ENCODE results near the gene MOSPD2. TPM values are rescaled to one million over a fixed set of nuclear protein-coding genes. Genes with fewer than 3 reads are reported as not detected.

MOSPD2 gene
- total RNA-seq, 4 donors from 2014 or later: 8.6 to 15.9 (median 10.1) TPM

DNA sequence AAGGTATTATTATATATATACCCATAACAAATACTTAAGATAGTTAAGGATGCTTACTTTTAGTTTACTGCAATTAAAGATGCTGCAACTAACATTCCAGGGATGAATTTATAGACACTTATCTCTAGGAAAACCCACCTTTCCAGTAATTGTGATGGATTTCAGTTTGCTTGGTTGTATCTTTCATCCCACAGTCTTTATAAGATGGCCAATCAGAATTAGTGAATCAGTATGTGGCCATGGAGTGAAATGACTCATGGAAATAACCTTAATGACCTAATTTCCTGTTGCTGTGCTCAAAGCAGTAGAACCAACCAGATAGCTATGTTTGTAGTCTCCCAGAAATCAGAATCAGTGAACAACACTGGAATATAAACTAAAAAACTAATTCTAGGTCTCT, 26.4 kb downstream of the MOSPD2 start:
- Histone ChIP-seq H3K36me3 (peaks cover 0 to 9% of the 10 kb centered on the region in 2 donors), H3K4me3 (no peak overlapping the region), H3K27ac (no peak overlapping the region), H3K4me1 (no peaks in the 10 kb centered on the region), H3K9me3 (no peaks in the 10 kb centered on the region), H3K27me3 (no peaks in the 10 kb centered on the region)
- ATAC-seq: no peak
- TF ChIP-seq, protein P1, sequence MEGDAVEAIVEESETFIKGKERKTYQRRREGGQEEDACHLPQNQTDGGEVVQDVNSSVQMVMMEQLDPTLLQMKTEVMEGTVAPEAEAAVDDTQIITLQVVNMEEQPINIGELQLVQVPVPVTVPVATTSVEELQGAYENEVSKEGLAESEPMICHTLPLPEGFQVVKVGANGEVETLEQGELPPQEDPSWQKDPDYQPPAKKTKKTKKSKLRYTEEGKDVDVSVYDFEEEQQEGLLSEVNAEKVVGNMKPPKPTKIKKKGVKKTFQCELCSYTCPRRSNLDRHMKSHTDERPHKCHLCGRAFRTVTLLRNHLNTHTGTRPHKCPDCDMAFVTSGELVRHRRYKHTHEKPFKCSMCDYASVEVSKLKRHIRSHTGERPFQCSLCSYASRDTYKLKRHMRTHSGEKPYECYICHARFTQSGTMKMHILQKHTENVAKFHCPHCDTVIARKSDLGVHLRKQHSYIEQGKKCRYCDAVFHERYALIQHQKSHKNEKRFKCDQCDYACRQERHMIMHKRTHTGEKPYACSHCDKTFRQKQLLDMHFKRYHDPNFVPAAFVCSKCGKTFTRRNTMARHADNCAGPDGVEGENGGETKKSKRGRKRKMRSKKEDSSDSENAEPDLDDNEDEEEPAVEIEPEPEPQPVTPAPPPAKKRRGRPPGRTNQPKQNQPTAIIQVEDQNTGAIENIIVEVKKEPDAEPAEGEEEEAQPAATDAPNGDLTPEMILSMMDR (IDR thresholded peaks at IDR 0.05): no peak
- TF ChIP-seq POLR2A (IDR thresholded peaks at IDR 0.05) (no peak), EP300 (IDR thresholded peaks at IDR 0.05) (no peak), POLR2AphosphoS5 (IDR thresholded peaks at IDR 0.05) (no peak)

DNA sequence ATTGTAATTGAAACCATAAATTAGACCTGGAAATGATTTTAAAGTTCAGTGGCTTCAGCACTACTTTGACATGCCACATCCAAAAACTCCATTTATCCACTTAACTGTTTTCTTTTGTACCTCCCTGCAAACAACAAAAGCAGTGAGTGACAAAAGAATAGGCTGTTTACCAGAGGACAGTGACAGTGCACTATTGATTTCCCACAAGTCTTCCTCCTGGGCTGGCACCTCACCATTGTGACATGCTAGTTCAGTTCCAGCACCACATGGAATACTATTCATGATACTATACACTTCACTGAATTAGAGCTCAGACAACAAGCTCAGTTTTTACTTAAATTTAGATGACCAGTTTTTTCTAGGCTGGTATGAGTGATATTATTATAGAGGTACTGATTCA, 29.3 kb downstream of the MOSPD2 start:
- no peaks in the 10 kb centered on the region for H3K9me3 ChIP-seq
- no peak overlapping the region for H3K27ac ChIP-seq
- no peak overlapping the region for H3K4me3 ChIP-seq
- TF ChIP-seq POLR2A (IDR thresholded peaks at IDR 0.05): no peak
- no peak for TF ChIP-seq POLR2AphosphoS5 (IDR thresholded peaks at IDR 0.05)
- TF ChIP-seq, protein P1 (IDR thresholded peaks at IDR 0.05): no peak
- no peak for TF ChIP-seq EP300 (IDR thresholded peaks at IDR 0.05)
- no peak for ATAC-seq
- peaks cover 0 to 16% of the 10 kb centered on the region in 2 donors for H3K36me3 ChIP-seq
- no peaks in the 10 kb centered on the region for H3K27me3 ChIP-seq
- H3K4me1 ChIP-seq: no peaks in the 10 kb centered on the region

DNA sequence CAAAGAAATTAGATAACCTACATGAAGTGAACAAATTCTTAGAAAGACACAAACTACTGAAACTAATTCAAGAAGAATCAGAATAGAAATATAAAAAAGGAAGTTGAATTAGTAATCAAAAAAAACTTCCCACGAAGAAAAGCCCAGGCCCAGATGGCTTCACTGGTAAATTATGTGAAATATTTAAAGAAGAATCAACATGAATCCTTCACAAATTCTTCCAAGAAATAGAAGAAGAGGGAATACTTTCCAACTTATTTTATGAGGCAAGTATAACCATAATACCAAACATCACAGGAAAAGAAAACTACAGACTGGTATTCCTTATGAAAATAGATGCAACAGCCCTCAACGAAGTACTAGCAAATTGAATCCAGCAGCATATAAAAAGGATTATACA, 30.7 kb downstream of the MOSPD2 start:
- H3K4me3 ChIP-seq: no peak overlapping the region
- 31 to 70% methylated on average over 2 of the region's 2 CpGs for WGBS, 2 donors (ENCODE audit: low coverage in 1 of 2)
- H3K27me3 ChIP-seq: no peaks in the 10 kb centered on the region
- TF ChIP-seq EP300 (IDR thresholded peaks at IDR 0.05) (no peak), POLR2AphosphoS5 (IDR thresholded peaks at IDR 0.05) (no peak), POLR2A (IDR thresholded peaks at IDR 0.05) (no peak)
- TF ChIP-seq, protein P1 (IDR thresholded peaks at IDR 0.05): no peak
- no peaks in the 10 kb centered on the region for H3K4me1 ChIP-seq
- peaks cover 0 to 16% of the 10 kb centered on the region in 2 donors for H3K36me3 ChIP-seq
- no peaks in the 10 kb centered on the region for H3K9me3 ChIP-seq
- no peak for ATAC-seq
- H3K27ac ChIP-seq: no peak overlapping the region

DNA sequence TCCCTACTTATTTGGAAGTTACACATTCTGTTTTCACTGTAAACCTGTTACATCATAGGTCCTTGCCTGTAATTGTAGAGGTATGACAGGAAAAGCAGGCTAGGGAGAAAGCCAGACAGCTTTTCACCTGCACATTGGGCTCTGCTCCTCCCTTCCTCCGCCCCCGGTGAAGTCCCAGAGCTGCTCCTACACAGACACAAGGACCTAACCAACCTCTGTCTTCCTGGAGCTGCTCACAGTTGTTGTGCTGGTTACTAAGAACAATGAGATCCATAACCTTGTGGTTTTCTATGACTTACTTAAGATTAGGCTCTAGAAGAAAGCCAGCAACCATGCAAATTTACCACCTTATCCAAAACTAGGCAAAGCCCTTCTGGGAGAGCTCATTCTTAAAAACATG, 40.0 kb downstream of the MOSPD2 start:
- TF ChIP-seq, protein P1 (IDR thresholded peaks at IDR 0.05): no peak
- no peak for TF ChIP-seq POLR2A (IDR thresholded peaks at IDR 0.05)
- no peak for TF ChIP-seq EP300 (IDR thresholded peaks at IDR 0.05)
- no peak for TF ChIP-seq POLR2AphosphoS5 (IDR thresholded peaks at IDR 0.05)
- no peak overlapping the region for H3K4me3 ChIP-seq
- no peaks in the 10 kb centered on the region for H3K27me3 ChIP-seq
- H3K9me3 ChIP-seq: no peaks in the 10 kb centered on the region
- no CpG with 5 or more reads among the region's 2 CpGs for WGBS, 2 donors (ENCODE audit: low coverage in 1 of 2)
- no peak overlapping the region for H3K27ac ChIP-seq
- no peaks in the 10 kb centered on the region for H3K4me1 ChIP-seq
- peaks cover 0 to 48% of the 10 kb centered on the region in 2 donors for H3K36me3 ChIP-seq
- no peak for ATAC-seq

DNA sequence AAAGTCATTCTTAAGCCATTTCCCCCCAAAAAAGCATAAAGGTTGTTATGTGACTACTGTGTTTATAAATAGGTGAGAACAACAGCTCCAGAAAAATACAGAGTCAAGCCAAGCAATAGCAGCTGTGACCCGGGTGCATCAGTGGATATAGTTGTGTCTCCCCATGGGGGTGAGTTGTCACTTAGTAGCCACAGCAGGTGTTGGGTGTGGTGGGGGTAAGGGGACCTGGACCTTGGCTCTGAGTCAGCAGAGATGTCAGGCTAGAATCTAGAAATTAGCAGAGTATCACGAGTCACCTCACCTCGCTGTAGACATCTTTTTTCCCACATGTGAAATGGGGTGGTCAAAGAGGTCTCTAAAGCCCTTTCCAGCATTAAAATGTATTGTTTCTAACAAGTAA, 42.4 kb downstream of the MOSPD2 start:
- H3K27me3 ChIP-seq: no peaks in the 10 kb centered on the region
- no peaks in the 10 kb centered on the region for H3K4me1 ChIP-seq
- TF ChIP-seq EP300 (IDR thresholded peaks at IDR 0.05): no peak
- TF ChIP-seq POLR2A (IDR thresholded peaks at IDR 0.05): no peak
- TF ChIP-seq POLR2AphosphoS5 (IDR thresholded peaks at IDR 0.05): no peak
- TF ChIP-seq, protein P1 (IDR thresholded peaks at IDR 0.05): no peak
- H3K9me3 ChIP-seq: no peaks in the 10 kb centered on the region
- ATAC-seq: no peak
- H3K36me3 ChIP-seq: peaks cover 0 to 56% of the 10 kb centered on the region in 2 donors
- no peak overlapping the region for H3K4me3 ChIP-seq
- 84 to 88% methylated on average over 2 to 3 of the region's 3 CpGs for WGBS, 2 donors (ENCODE audit: low coverage in 1 of 2)
- no peak overlapping the region for H3K27ac ChIP-seq

Data from gastroesophageal sphincter (tissue), 4 donors.